Activated CD4-positive, alpha-beta T cell treated with anti-CD3 and anti-CD28 coated beads, Interleukin-2, Interleukin-4, amounts not matched to agents 100 ng/mL and 50 ng/mL, durations not matched to agents 16 hours and 8 hours (primary cell): Measurements from ENCODE around the gene ADAMTS12.

Source experiments
- DNase-seq: peaks from one replicate; pipeline ENCODE4 v3.0.0-alpha.2; 2020; ENCODE audit warnings: low spot score

The ADAMTS12 gene

DNA sequence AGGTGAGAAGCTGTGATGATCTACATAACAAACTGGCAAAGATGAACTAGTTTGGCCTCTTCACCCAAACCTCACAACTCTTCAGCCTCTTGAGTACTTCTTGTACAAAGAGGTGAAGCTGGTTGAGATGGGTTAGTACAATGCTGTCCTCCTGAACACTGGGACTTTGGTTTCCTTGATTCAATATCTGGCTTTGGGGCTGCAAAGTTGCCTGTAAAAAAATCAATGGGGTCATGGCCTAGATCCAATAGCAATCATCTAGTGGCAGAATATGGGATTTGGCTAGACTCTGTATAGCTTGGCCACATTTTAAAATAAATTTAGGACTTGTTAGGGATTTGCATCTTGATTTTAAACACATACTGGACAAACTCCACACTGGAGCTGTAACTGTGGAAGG is 179.1 kb downstream of the ADAMTS12 start:
- no peak for DNase-seq

DNA sequence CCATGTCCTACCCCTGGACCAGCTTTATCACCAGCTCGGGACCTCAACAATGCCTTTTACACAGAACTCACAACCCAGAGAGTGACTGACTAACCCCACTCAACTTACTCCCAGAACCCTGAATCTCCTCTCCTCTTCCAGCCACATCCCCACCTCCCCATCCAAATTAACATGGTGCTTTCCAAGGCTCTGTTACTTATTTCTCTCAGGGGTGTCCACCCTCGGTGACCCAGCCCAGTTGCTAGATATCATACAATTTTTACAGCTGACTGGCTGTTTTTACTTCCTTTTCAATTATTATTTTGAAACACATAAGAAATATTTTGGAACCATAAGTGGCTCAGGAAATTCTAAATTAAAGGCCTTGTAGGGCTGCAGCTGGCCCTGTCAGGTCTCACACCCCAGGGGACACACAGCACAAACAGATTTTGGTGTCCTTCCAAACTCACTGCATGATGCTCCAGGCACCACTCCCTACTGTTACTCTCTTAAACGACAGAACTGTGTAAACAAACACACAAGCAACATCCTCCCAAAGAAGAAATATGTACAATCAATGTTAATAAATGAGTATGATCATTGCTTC is 180.6 kb downstream of the ADAMTS12 start:
- DNase-seq: no peak

DNA sequence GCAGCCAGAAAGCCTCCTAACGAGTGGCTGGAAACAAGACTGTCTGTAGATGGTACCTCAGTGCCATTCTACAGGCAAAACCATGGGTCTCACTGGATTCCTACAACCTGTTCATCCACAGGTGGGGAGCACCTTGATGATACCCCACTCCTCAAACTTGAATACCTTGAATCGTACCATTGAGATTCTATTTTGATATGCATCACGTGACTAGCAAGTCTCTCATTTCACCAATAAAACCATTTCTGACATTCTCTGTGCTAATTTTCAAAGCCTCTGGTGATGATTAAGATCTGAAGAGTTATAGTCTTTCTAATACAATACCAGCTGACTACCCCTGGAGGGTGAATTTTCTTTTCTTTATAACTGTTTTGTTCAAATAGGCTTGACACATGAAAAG is 188.9 kb downstream of the ADAMTS12 start:
- no peak for DNase-seq

DNA sequence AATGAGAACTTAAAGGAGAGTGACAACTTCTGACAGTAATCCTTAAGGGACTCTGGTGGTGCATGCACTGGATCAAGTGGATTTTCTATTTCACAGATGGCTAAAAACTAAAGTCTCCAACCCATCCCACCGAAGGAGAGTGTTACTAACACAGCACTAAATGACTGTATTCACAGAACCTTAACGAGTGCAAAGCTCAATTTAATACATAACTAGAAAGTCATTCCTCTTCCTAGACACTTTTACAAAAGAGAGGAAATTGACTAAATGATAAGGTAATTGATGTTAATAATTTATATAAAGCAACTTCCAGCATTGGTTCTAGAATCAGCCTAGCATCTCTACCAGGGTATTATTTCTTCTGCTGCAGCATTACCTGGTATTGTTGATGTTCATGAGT is 189.8 kb downstream of the ADAMTS12 start:
- DNase-seq: no peak

DNA sequence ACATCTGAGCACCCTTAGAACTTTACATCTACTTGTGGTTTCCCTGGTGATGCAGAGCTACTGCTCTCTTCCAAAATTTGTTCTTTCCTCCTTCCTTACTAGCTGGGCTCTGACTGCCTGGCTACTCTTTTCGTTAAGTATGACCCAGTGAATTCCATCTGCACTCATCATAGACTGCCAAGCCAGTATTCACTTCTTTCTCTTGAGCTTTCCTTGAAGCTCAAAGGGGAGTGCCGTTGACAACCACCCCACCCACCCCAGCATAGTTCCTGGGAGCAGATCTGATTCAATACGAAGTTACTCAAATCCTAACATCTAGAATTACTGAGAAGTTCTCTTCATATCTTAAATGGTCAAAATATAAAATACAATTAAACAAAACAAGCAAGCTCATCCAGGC is 190.5 kb downstream of the ADAMTS12 start:
- no peak for DNase-seq

DNA sequence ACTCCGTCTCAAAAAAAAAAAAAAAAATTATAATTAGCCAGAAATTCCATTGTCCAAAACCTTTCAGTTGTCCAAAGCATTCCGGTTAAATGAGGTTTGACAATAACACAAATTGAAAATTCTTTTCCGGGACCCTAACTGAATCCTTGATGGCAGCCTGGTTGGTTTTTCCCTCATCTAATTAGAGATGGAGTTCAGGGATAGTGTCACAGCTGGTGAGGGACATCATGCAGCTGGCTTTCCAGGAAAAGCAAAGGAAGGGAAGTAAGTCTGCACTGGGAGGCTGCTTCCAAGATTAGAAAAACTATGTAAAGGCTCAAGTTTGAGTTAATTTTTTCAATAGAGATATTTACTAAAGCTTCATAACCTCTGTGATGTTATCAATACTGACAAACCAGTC is 195.4 kb downstream of the ADAMTS12 start:
- no peak for DNase-seq

DNA sequence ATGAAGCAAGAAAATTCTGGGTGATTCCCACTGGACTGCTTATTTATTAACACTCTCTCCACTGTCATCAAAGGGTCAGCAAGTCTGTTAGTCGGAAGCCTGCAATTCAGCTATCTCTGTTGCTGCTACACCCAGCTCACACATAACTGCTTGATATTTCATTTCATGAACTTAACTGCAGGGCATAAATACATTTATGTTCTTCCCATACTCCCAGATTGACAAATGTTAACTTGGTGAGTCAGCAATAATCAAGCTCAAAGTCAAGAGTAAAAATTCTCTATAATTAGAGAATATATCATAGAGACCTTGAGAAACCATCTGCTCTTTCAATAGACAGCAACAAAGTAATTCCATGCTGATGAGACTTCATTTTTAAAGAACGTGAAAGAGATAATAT is 198.8 kb downstream of the ADAMTS12 start:
- no peak for DNase-seq

DNA sequence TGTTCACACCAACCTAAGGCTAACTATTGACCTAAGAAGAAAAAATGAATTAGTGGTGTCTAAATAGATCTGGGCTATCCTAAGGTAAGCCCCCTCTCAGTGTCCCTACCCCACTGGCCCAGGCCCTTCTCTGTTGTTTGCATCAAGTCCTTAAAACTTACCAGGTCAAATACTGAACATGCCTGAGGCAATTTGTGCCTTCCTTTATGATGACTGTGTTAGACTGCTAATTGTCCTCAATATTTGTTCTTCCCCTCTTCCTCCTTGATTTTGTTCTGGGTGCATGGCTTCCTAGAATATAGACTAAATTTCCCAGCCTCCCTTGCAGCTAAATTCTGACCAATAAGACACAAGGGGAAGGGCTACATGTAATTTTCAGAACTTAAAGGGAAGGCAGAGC is 199.9 kb downstream of the ADAMTS12 start:
- DNase-seq: no peak

DNA sequence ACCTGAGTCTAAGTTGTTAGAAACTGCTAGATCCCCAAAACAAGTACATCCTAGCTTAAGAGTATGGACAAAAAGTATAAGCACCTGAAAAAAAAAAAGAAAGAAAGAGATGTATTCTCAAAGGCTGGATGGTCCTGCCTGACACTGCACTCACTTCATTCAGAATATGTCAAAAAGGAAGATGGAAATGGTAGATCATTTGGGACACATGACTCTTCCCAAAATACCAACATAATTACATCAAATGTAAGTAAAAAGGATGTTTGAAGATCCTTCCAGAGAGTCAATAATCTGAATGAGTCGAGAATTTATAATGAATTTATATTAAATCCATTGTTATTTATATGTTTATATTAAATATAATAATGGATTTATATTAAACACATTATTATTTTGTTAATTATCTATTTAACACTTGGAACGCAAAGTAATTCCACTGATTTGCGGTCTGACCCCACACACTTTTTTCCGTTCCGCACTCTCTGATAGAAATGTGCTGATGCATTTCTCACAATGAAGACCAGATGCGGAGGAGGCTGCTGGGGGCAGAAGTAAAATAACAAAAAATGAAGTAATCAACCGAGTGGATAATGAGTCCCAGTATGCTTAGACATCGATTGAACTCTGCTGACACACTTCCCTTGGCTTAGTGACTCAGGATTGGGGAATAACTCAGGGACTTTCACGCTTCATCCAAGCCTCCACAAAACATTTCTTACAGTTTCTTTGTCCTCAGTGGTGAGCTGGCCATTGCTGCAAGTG is 201.2 kb downstream of the ADAMTS12 start:
- no peak for DNase-seq

DNA sequence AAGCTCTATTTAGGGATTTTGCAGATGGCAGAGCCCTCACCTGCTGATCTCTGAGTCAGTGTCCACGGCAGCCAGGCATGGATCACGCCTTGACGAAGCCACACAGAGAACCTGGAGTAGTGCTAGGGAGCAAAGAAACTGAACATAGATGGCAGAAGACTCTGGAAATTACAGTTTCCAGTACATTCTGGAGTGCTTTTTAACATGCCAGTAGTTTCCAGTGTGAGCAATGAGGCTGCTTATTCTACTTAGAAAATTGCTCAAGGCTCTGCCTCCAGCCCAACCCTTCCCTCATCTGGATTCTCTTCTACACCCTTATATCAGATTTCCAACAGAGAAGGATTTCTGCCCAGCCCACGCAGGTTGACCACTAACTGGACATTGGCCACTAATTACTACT is 203.3 kb downstream of the ADAMTS12 start:
- no peak for DNase-seq

DNA sequence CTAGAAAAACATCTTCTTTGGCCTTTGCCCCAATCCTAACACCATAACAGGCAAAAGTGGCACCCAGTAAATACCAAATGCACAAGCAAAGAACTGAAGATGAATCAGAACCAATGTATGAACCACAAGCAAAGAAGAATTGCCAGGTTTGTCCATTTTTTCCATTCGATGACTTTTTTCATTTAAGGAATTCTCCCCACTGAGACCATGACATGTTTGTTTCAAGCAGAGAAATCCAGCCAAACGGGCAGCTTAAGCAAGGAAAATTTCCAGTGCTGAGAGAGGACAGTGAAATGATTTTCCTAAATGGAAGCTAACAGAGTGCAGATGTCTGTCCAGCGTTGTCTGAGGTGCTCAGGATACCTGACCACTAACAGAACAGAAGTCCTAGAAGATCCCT is 203.7 kb downstream of the ADAMTS12 start:
- no peak for DNase-seq

DNA sequence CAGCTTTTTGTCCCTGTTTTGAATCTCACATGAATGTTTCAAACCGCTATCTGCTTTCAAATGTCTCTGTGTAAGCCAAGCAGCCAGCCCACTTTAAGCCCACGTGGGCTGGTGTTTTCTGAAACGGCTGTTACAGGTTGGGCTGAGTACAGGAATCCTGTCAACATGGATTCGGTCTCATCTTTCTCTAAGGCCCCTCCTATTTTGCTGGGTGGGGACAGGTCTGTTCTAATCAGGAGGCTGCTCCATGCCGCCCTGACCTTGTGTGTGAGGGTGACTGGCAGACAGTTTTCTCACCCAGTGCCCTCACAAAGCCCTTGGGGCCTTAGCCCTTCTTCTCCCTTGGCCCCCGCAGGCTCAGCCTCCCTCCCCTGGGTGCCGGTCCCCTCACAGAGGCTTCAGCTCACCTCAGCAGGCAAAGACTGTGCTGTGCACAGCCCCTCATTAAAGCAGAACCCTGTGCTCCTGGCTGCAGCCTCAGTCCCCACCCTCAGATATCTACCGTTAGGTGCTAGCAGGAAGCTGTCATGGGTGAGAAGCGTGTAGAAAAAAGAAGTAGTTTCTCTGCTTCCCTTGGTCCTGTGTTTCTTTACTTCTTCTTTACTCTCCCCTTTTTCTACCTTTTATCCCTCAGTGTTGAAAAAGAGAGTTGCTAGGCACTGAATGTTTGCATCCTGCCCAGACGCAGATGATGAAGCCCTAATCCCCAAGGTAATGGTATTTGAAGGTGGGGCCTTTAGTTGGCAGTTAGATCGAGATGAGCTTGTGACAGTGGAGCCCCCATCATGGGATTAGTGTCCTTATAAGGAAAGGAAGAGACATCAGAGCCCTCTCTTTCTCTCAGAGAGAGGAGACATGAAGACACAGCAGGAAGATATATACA is 205.7 kb downstream of the ADAMTS12 start:
- no peak for DNase-seq

DNA sequence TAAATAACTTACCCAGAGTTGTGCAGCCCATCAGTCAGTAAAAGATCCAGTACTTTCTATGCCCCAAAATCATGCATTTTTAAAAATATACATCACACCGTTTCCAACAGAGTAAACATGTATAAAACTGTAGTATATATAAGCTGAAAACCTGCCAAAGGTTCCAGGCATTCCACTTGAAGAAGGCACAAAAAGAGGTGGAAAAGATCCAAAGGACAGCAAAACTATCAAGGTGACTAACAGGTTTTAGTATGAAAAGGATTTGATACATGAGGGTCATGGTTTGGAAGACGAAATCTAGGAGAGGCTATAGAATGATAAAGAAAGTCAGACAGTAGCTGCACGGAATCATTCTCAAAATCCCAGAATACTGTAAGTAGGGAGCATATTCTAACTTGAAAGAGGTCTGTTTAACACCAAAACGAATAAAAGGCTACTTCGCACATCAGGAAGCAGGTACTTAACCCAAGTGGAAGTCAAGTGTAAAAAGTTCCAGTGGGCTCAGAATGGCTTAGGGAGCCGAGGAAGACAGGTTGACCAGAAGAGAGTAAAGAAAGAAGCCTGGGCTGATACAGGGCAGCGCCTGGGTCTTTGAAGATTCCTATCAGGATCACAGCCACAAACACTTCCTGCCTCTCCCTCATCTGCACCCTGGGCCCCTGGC is 207.2 kb downstream of the ADAMTS12 start:
- no peak for DNase-seq

DNA sequence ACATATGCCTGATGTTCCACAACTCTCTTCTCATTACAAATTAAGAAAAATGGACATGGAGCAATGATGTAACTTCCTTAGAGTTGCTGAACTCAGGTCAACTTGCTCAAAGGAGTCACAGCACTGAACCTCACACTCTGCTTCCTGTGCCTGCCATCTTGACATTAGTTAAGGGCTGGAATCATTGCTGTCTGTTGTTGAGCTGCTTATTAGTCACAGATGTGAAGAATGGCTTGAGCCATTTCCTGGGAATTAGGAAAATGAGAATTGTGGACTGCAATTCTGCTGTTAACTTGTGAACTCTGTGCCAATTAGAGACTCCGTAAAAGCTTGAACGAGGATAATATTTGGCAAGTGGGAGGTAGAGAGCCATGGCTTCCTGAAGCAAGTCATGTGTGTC is 212.0 kb downstream of the ADAMTS12 start:
- DNase-seq: no peak

DNA sequence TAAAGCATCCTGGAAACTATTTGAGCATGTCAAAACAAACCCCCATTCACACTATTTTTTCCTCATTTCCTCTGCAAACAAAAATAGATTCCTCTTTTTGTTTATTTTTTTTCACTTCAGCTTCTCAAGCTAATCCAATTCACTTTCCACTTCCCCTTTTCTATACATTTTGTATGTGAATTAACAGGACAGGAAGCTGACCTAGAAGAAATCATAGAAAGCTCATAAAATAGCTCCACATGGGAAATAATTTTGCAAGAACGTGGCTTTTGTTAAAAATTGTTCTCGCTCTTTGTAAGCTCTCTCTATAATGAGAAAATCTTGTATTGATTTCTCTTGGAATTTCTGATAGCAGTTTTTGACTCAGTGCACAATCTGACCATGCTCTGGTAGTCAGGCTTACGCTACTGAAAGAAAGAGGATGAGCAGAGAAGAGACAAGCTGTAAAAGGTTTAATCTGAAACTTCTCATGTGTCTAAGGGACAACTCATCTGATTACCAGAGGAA is 215.8 kb downstream of the ADAMTS12 start:
- no peak for DNase-seq

DNA sequence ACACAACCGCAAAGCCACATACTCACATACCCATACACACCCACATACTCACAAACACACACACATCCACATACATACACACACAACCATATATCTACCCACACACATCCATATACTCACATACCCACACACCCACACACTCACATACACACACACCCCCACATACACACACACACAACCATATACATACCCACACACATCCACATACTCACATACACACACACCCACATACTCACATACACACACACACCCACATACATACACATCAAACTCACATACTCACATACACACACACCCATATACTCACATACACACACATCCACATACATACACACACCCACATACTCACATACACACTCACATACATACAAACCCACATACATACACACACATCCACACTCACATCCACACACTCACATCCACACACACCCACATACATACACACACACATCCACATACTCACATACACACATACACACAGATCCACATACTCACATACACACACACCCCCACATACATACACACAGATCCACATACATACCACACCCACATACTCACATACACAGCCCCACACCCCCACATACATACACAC is 220.0 kb downstream of the ADAMTS12 start:
- no peak for DNase-seq

DNA sequence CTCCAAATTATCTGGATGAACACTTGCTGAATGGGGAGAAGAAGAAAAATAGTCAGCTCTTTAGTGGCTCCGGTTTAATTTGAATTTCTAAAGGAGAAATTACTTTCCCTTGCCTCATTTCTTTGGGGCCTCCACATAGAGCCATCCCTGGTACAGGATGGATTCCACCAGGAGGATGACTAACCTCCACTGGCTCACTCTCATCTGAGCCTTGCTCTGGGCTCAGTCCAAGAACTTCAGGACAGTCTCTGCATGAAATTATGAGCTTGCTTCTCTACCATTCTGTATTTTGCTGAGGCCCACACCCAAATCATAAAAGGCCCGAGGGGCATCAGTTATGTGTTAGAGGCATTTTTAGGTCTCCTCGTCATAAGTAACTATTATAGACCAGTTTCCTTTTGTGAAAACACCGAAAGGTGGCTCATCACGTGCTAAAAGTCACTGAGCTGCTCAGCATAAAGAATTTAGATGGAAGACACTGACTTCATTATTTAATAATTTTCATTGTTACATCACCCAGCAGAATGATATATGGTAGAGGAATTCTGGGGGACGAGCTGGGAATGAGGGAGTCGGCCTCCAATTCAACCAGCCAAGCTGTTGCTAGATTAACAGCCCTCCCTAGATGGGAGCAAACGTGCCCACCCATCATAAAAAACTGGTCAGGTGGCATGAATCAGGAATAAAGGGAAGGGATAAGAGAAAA is 228.9 kb downstream of the ADAMTS12 start:
- DNase-seq: no peak

DNA sequence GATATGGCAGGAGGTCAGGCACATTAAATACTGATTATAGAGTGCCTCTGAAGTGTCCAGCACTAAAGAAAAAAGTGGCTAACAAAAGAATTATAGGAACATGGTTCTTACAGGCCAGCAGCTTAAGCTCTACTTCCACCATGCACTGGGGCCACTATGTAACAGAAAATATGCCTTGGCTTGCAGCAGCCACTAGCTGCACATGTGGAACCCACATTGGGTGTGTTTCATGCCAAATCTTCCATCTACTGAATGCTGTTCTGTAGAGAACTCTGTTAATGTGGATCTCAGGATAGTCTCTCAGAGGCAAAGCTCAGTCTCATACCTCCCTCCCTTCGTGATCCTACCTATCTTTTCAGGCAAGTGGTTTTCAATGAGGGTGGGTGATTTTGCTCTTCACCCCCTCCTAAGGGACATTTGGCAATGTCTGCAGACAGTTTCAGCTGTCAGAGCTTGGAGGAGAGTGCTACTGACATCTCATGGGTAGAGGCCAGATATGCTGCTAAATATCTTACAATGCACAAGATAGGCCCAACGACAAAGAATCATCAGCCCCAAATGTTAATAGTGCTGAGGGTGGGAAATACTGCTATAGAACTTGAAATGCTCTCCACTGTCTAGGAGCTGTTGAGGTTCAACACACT is 232.1 kb downstream of the ADAMTS12 start:
- no peak for DNase-seq

DNA sequence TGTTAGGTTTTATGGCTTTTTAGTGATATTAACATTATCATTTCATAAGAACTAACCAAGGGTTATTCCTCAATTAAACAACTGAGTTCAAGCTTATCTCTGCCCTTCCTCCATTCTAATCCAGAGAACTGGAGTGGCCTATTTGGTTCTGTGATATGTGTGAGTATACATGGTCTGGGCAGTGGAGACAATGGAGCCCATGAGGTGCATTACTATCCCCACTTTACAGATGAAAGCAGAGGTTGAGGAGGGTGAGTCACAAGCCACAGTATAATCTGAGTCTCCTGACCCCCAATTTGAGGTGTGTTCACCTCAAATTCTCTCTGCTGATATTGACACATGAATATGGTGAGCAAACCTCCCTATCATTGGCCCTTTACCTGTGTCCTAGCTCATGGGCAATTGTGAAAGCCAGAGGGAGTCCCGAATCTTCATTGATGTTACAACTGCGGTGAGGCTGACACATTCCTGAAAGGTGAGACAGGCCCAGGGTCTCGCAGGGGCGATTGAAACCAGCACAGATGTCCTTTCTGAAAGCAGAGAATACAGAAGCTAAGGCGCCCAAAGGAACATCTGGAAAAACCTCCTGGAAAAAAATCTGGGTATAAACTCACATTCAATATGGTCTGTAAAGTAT is 233.9 kb downstream of the ADAMTS12 start:
- DNase-seq: no peak

DNA sequence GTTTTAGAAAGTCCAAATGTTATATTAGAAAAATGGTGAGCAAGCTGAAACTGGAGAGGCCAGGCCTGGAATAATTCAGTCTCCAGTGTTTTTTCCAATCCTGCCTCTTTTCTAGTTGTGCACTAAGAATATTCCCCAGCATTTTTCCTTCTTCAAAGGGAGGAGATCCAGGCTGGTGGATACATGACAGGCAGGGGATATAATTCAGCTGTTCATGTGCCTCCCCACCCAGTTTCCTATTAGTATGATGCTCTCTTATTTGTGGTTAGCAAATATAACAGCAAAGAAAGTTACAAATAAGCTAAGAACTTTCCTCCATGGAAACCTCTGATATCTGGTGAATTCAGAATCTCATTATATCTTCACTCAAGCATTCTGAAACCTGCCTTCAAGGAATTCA is 234.6 kb downstream of the ADAMTS12 start:
- no peak for DNase-seq
